ENCODE measurements around the gene MCOLN1.

DNA sequence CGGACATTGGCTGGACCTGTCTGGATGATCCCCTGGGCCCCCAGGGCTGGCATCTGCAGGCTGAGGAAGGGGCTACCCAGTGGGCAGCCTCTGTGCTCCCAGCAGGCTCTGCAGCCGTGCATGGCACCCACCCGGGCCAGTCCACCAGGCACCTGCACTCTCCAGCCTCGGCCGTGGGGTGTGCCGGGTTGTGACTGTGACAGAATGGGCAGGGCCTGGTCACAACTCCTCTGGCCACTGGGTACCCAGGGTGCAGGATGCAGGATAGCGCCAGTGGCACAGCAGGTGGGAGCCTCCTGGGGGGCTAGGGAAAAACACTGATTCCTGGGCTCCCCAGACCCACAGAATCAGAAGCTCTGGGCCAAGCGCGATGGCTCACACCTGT is 43.6 kb upstream of the MCOLN1 start:
- TF ChIP-seq, protein P1, sequence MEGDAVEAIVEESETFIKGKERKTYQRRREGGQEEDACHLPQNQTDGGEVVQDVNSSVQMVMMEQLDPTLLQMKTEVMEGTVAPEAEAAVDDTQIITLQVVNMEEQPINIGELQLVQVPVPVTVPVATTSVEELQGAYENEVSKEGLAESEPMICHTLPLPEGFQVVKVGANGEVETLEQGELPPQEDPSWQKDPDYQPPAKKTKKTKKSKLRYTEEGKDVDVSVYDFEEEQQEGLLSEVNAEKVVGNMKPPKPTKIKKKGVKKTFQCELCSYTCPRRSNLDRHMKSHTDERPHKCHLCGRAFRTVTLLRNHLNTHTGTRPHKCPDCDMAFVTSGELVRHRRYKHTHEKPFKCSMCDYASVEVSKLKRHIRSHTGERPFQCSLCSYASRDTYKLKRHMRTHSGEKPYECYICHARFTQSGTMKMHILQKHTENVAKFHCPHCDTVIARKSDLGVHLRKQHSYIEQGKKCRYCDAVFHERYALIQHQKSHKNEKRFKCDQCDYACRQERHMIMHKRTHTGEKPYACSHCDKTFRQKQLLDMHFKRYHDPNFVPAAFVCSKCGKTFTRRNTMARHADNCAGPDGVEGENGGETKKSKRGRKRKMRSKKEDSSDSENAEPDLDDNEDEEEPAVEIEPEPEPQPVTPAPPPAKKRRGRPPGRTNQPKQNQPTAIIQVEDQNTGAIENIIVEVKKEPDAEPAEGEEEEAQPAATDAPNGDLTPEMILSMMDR (IDR thresholded peaks at IDR 0.05; ENCODE audit: low read depth, low read length): no peak
- TF ChIP-seq EZH2phosphoT487 (IDR thresholded peaks at IDR 0.05; ENCODE audit: low read depth): no peak
